Activated naive CD4-positive, alpha-beta T cell treated with anti-CD3 and anti-CD28 coated beads, Interleukin-2, amount 50 U/mL, for 72 hours (primary cell): ENCODE data around the gene ASCC3. TPM values are rescaled to one million over a fixed set of nuclear protein-coding genes. Genes with fewer than 3 reads are reported as not detected.
A peak's percentile ranks its signal among the peaks of the same experiment; 100 is the strongest.

Experiments used
- ATAC-seq, 2 donors: fragments of 150-1000 bp; cut with Tn5 transposase; 2 replicates each; pipeline ENCODE4 v1.10.0; 2021; ENCODE audit warnings: mild to moderate bottlenecking in 2 of 2, moderate library complexity in 2 of 2
- DNase-seq, 2 donors: peaks; one replicate each; pipeline ENCODE4 v3.0.0; 2021 to 2022; ENCODE audit warnings: low spot score in 2 of 2
- H3K27ac Mint-ChIP-seq, 2 donors: one replicate each; pipeline ENCODE4 v1.8.0; 2022; ENCODE audit warnings: mild to moderate bottlenecking in 2 of 2, mixed read lengths in 2 of 2
- H3K36me3 Mint-ChIP-seq, 2 donors: one replicate each; pipeline ENCODE4 v1.8.0; 2022; ENCODE audit warnings: mixed read lengths in 2 of 2
- H3K9me3 Mint-ChIP-seq, 2 donors: one replicate each; pipeline ENCODE4 v1.8.0; 2022; ENCODE audit warnings: mixed read lengths in 2 of 2
- total RNA-seq, 2 donors: library from RNA; stranded (reverse); gene quantifications; one replicate each; pipeline ENCODE4 v1.2.3, GENCODE V29; 2022

The ASCC3 gene
- total RNA-seq, 2 donors from 2014 or later = 53.4 to 55.4 TPM

DNA sequence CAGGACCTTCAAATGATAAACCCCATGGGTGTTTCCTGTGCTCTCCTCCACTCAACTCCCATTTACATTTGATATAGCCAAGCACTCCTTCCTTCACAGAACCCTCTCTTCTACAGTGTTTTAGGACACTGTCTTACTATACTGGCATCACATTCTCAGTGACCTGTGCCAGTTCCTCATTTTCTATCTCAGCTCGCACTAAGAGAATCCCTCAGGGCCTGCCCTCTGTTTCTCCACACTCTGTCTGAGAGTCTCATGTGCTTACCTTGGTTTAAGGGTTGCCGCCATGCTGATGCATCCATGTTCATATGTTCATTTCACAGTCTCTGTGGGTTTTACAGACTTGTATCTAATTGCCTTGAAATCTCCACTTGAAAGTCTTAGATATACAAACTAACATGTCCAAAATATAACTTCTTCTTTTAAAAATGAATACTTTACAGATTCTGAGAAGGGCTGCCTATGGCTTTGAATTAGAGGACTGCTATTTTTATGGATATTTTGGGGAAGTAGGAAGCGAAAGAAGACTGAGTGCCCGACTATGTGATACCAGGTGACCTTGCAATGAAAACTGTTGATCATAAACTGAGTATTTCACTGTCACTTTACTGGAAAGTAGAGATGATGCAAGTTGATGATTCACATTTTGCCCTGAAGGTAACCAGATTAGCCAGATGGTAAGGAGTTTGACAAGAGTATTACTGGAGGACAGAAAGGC, 263.3 kb downstream of the ASCC3 start:
- no peak for DNase-seq
- ATAC-seq = peak in 1 of 2 donors; percentile 43
- Mint-ChIP-seq H3K36me3 (peaks cover 26 to 31% of the 10 kb centered on the region in 2 donors), H3K27ac (no peak overlapping the region), H3K9me3 (peaks cover 0 to 11% of the 10 kb centered on the region in 2 donors)

DNA sequence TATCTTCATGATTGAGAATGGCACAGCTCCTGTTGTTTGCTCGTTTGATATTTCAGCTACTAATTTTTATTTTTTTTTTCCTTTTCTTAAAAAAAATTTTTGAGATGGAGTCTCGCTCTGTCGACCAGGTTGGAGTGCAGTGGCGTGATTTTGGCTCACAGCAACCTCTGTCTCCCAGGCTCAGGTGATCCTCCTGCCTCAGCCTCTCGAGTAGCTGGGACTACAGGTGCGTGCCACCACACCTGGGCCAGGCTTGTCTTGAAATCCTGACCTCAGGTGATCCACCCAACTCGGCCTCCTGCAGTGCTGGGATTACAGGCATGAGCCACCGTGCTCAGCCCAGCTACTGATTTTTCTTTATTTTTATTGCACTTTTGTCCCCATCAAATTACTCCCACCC, 266.2 kb downstream of the ASCC3 start:
- peaks cover 11 to 14% of the 10 kb centered on the region in 2 donors for H3K36me3 Mint-ChIP-seq
- peak overlapping the region in 1 of 2 donors; percentile 14 for H3K27ac Mint-ChIP-seq
- no peak for DNase-seq
- H3K9me3 Mint-ChIP-seq = no peaks in the 10 kb centered on the region
- no peak for ATAC-seq

DNA sequence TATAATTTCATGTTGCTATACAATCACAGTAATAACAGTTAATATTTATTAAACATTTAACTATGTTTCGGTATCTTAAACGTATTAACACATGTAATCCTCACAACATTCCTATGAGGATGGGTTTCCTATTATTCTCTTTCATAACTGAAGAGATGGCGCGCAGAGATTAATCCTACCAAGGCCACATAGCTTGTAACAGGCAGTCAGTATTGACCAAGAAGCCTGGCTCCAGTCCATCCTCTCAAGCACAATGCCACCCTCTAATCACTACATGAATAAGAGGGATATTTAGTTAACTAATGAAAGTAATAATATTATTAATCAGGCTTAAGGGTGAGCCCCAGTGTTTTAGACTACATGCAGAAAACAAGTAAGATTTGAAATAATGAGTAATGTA, 266.7 kb downstream of the ASCC3 start:
- ATAC-seq (no peak), DNase-seq (no peak)
- Mint-ChIP-seq H3K36me3 (peaks cover 11 to 14% of the 10 kb centered on the region in 2 donors), H3K9me3 (no peaks in the 10 kb centered on the region), H3K27ac (no peak overlapping the region)

DNA sequence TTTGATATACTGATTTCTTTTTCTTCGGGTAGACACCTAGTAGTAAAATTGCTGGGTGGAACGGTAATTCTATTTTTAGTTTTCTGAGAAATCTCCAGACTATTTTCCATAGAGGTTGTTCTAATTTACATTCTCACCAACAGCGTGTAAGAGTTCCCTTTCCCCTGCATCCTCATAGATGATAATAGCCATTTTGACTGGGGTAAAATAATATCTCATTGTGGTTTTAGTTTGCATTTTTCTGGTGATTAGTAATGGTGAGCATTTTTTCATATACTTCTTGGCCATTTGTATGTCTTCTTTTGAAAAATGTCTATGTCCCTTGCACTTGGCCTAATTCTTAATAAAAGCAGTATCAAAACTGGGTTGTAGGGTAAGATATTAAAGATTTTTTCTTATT, 267.5 kb downstream of the ASCC3 start:
- Mint-ChIP-seq H3K27ac (no peak overlapping the region), H3K9me3 (no peaks in the 10 kb centered on the region), H3K36me3 (peaks cover 11 to 13% of the 10 kb centered on the region in 2 donors)
- no peak for DNase-seq
- no peak for ATAC-seq

DNA sequence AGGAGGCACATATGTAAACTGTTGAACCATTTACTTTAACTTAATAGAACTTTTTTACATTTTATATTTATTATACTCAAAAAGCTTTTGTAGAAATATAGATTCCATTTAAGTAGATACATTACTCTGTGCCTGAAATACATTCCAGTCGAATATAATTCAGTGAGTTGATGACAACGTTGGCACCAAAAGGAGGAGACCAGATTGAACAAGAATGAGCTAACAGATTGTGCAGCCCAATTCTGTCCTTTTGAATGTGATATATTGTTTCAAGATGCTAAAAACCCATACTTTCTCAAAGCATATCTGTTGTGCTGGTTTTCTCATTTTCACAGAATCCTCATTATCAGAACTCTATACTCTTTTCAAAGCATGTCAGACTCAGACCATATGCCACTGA, 269.0 kb downstream of the ASCC3 start:
- DNase-seq = no peak
- no peaks in the 10 kb centered on the region for H3K9me3 Mint-ChIP-seq
- ATAC-seq = no peak
- no peak overlapping the region for H3K27ac Mint-ChIP-seq
- H3K36me3 Mint-ChIP-seq = no peaks in the 10 kb centered on the region

DNA sequence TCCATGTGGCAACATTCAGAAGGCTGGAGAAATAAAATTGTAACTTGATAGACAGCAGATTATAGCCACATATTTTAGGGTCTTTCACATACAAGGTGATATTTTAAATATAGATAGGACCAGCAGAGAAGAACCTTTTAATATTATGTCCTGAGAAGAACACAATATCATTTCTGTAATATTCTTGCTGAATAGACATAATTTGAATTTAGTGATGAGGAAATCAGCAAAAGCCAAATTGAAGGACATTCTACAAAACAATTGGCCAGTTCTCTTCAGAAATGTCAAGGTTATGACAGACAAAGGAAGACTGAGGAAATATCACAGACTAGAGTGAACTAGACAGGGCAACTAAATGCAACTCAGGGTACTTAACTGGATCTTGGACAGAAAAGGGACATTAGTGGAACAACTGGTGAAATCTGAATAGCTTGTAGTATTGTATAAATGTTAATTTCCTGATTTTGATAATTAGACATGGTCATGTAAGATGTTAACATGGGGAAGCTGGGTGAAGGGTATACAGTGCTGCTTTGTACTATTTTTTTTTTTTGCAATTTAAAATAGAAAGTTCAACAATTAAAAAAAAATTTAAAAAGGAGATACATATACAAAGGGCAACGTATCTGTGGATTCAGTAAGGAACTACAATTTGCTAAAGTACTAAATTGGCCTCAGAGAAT, 281.9 kb downstream of the ASCC3 start:
- Mint-ChIP-seq H3K9me3 (no peaks in the 10 kb centered on the region), H3K36me3 (peaks cover 0 to 23% of the 10 kb centered on the region in 2 donors), H3K27ac (no peak overlapping the region)

DNA sequence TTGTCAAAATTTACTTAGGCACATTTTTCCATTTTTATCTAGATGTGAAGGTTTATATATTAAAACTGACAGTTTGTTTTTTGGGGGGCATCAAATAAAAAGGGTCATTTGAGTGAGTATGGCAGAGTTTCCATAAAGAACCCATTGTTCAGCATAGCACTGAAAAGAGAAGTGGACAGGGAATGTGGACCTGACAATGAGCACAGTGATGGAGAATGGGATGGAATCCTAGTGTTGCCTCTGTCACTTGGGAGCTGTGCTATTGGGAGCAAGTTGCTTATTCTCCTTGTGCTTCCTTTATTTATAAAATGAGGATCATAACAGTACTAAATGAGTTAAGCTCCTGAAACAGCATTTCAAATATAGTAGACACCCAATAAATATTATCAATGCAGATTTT, 285.7 kb downstream of the ASCC3 start:
- Mint-ChIP-seq H3K27ac (no peak overlapping the region), H3K36me3 (peaks cover 0 to 10% of the 10 kb centered on the region in 2 donors), H3K9me3 (no peaks in the 10 kb centered on the region)
- ATAC-seq (no peak), DNase-seq (no peak)

More for the DNA sequence above, 281.9 kb downstream of the ASCC3 start:
- DNase-seq = no peak
- no peak for ATAC-seq

DNA sequence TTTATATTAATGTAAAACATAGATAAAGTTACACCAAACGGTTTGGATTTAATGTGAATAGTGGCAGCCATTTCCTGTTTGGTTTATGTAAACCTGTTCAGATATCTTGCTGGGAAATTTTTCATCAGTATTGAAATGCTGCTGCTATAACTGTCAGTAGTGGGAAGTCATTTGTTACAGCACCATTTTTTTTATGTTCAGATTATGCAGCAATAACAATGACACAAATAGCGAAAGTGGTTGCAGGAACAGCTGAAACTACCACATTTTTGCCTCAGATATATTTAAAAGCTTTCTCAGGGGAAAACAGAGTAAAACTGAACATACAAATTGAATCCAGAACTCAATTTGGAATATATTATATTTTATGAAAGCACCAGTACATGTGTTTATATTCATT, 287.6 kb downstream of the ASCC3 start:
- no peak for DNase-seq
- peak in 1 of 2 donors; percentile 35 for ATAC-seq
- Mint-ChIP-seq H3K27ac (no peak overlapping the region), H3K9me3 (no peaks in the 10 kb centered on the region), H3K36me3 (peaks cover 5 to 13% of the 10 kb centered on the region in 2 donors)

DNA sequence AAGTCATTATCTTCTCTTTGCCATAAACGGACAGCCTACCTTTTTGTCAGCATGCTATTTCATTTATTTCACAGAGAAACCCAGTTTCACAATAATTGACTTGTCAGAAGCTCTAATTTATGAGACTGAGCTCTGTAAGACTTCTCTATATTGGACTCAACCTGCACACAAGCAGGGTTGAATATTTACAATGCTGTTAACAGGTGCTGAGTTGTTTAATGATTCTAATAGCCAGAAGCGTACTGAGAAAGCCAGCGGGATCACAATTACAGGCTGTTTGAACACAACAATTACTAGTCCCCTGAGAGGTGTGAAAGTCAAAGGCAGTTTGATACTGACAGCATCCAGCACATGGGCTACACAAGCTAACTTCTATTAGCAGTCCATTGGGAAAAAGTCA, 288.2 kb downstream of the ASCC3 start:
- no peak overlapping the region for H3K27ac Mint-ChIP-seq
- DNase-seq = no peak
- ATAC-seq = no peak
- H3K36me3 Mint-ChIP-seq = peaks cover 5 to 15% of the 10 kb centered on the region in 2 donors
- H3K9me3 Mint-ChIP-seq = no peaks in the 10 kb centered on the region

DNA sequence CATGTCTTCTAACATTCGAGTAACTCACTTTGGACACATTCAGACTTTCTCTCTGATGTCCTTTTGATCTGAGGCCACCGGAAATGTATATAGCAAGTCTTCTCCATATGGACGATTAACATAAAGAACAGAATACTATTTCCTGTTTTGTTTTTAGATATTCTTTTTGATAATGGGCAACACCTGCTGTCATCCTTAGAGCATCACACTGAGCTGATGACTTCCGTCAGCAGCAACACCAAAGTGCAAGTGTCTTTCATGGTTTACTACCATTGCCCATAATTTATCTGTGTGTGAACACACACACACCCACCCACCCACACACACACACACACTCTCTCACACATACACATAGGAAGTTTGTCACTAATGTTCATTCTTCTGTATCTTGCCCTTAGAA, 303.7 kb downstream of the ASCC3 start:
- ATAC-seq = no peak

DNA sequence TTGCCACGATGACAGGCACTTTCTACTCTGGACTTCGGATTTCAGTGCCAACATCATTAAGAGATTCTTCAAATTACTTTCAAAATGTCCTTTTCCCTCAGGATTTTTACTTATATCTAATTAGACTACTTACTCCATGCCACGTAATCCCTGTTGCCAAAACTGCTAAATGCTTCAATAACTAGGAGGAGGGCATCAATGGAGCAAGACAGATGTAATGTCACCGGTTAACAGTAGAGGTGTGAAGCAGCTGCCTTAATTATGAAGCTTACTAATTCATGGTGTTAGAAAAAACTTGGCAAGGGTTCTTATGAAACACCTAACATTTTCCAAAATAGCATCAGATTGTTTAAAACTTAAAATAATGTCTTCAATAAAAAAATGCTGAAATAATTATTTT, 305.2 kb downstream of the ASCC3 start:
- Mint-ChIP-seq H3K9me3 (peaks cover 4 to 11% of the 10 kb centered on the region in 2 donors), H3K36me3 (peaks cover 5 to 13% of the 10 kb centered on the region in 2 donors), H3K27ac (no peak overlapping the region)
- DNase-seq (no peak), ATAC-seq (no peak)

More for the DNA sequence above, 303.7 kb downstream of the ASCC3 start:
- Mint-ChIP-seq H3K9me3 (peaks cover 0 to 7% of the 10 kb centered on the region in 2 donors), H3K27ac (no peak overlapping the region), H3K36me3 (peaks cover 0 to 7% of the 10 kb centered on the region in 2 donors)
- no peak for DNase-seq

DNA sequence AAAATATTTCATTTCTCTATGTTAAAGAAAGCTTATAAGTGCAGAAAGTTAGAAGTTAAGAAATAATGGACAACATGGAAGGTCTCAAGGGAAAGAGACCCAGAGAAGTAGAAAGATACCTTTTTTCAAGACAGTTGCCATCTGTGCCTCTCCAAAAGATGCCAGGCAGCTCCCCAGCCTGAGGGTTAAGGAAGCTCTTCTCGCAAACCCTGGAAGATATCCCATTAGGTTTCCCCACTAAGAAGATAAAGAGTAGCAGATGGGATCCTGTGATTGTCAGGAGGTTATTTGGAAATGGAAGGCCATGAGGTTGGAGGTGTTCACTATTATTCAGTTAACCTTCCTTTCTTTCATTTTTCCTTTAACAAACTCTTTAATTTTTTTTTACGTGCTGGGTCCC, 306.3 kb downstream of the ASCC3 start:
- peaks cover 14 to 19% of the 10 kb centered on the region in 2 donors for H3K9me3 Mint-ChIP-seq

DNA sequence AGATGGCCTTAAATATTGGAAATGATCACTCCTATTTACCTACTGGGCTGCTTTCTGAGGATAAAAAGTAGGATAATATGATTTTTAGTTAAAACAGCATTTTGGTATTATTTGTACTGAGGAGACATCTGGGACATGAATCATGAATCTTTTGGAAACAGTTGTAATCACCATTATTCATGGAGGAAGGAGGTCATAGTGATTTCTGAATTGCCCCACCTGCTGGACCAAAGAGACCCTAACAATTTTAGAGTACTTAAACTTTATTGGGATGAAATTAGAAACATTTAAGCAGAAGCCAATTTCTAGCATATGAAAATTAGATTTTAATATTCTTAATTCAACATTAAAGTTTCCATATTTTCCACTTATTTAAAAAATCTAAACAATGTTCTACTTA, 308.0 kb downstream of the ASCC3 start:
- no peak for ATAC-seq
- Mint-ChIP-seq H3K36me3 (peaks cover 17 to 19% of the 10 kb centered on the region in 2 donors), H3K9me3 (peaks cover 12 to 14% of the 10 kb centered on the region in 2 donors), H3K27ac (no peak overlapping the region)
- DNase-seq = no peak

More for the DNA sequence above, 306.3 kb downstream of the ASCC3 start:
- Mint-ChIP-seq H3K27ac (no peak overlapping the region), H3K36me3 (peaks cover 16 to 24% of the 10 kb centered on the region in 2 donors)
- ATAC-seq (no peak), DNase-seq (no peak)

DNA sequence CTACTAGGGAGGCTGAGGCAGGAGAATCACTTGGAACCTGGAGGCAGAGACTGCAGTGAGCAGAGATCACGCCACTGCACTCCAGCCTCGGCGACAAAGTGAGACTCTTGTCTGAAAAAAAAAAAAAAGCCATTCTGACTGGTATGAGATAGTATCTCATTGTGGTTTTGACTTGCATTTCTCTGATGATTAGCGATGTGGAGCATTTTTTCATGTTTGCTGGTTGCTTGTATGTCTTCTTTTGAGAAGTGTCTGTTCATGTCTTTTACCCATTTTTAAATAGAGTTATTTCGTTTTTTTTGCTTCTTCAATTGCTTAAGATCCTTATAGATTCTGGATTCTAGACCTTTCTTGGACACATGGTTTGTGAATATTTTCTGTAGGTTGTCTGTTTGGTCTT, 312.9 kb downstream of the ASCC3 start:
- H3K27ac Mint-ChIP-seq = no peak overlapping the region
- peaks cover 12 to 14% of the 10 kb centered on the region in 2 donors for H3K9me3 Mint-ChIP-seq
- ATAC-seq (no peak), DNase-seq (no peak)
- H3K36me3 Mint-ChIP-seq = peaks cover 17 to 19% of the 10 kb centered on the region in 2 donors

DNA sequence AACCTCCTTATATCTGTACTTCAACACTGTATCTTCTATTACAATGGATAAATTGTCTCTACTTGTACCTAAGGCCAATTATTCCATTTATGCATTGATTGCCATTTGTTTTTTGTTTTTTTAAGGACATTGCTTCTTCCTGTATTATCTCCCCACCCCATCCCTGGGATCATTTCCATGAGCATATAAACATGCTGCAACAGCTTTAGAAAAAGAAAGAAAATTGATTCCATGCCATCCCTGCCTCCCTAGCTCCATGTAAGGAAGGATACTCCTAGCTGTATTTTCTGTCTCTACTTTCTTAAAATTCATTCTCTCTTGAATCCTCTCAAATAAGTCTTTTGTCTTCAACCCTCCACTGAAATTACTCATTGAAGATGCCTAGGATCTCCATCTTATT, 314.6 kb downstream of the ASCC3 start:
- DNase-seq = no peak
- H3K9me3 Mint-ChIP-seq = peaks cover 12 to 14% of the 10 kb centered on the region in 2 donors
- peaks cover 17 to 19% of the 10 kb centered on the region in 2 donors for H3K36me3 Mint-ChIP-seq
- no peak for ATAC-seq
- H3K27ac Mint-ChIP-seq = peak overlapping the region in 1 of 2 donors; percentile 12

DNA sequence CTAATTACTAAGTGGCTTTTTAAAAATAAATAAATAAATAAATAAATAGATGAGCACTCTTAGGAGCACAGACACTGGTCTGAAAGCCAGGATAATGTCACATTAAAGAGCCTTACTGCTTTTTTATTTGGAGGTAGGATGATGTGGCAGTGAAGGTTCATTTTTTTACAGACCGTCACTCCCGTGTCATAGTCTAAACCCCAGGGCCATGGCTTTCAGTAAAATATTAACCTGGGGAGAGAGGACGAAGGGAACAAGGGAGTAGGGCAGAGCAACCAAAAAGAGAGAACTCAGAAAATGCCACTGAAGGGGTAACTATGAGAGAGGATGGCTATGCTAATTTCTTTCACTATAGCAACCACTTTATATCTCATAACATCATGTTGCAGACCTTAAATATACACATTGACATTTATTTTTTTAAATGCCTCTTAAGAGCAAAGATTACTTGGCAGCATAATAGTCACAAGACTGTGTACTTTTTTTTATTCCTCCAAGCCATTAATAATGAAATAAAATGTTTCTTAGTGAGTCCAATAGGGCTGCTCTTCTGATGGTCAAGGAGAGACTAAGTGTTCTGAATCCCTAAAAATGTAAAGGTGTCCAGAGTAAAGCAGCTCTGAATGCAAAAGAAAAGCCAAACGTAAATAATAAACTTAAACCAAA, 315.6 kb downstream of the ASCC3 start:
- Mint-ChIP-seq H3K27ac (no peak overlapping the region), H3K9me3 (peaks cover 5 to 6% of the 10 kb centered on the region in 2 donors), H3K36me3 (peaks cover 8 to 11% of the 10 kb centered on the region in 2 donors)
- ATAC-seq (no peak), DNase-seq (no peak)

DNA sequence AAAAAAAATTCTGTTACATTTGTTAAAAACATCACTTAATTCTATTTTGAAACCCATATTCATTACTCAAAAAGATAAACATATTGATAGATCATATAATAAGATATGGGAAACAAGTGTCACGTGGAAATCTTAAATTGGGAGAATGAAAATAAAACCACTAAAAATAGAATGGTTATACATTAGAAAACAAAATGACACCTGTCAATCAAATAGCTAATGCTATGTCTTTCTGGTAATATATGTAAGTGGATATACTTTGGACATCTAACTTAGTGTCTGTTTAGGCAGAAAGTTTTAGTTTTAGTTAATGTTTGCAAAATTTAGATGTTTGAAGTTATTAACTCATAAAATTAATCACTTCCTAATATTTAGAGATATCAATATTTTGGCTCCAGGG, 321.3 kb downstream of the ASCC3 start:
- Mint-ChIP-seq H3K27ac (no peak overlapping the region), H3K9me3 (no peaks in the 10 kb centered on the region), H3K36me3 (no peaks in the 10 kb centered on the region)
- ATAC-seq = no peak
- no peak for DNase-seq
